ENCODE results near the gene ZNF736.

The ZNF736 gene

DNA sequence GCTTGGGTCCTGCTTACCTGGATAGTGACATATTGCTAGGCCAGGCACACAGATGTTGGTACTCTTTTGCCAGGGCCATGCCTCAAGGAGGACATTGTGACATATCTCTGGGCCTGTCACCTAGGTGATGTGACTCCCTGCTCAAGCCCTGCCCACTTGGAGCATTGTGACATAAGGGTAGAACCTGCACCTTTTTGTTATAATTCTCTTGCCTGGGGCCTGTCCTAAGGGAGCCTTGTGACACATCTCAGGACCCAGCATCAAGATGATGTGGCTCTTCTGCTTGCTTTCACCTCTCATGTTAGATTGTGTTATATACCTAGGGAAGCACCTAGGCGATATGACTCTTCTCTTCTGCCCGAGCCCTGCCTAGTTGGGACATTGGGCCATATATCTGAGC is 57.4 kb downstream of the ZNF736 start:
- no peaks in the 10 kb centered on the region for H3K4me1 ChIP-seq
- H3K4me3 ChIP-seq, result no peak overlapping the region
- H3K27me3 ChIP-seq, result no peaks in the 10 kb centered on the region
- peaks cover 5 to 68% (median 24%) of the 10 kb centered on the region in 11 experiments; a peak in 19 of 22 replicates for H3K9me3 ChIP-seq (replicated peaks in 1 of 11)
- peaks cover 0 to 6% (median 0%) of the 10 kb centered on the region in 11 experiments; a peak in 1 of 22 replicates for H3K36me3 ChIP-seq
- no peaks in the 10 kb centered on the region for H4K20me1 ChIP-seq
- H3K27ac ChIP-seq, result no peak overlapping the region
- TF ChIP-seq Cebpa-rat (IDR thresholded peaks at IDR 0.05), result no peak
- no peak overlapping the region for H3K4me2 ChIP-seq
- no peak overlapping the region for H3K9ac ChIP-seq

DNA sequence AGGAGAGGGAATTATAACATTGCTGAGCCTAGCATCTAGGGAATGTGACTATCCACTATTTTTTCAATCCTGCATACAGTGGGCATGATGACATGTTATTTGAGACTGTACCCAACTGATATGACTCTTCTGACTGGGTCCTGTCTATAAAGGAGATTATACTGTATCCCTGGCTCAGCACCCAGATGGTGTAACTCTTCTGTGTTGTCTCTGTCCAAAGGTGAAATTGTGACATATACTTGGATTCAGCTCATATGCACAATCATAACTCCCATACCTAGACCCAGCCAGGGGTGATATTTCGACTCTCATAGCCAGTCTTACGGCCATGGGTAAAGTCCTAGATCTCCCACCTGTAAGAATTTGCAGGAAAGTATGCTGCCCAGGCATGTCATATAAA is 59.3 kb downstream of the ZNF736 start:
- Histone ChIP-seq H3K36me3 (peaks cover 0 to 6% (median 0%) of the 10 kb centered on the region in 11 experiments; a peak in 1 of 22 replicates), H3K4me1 (no peaks in the 10 kb centered on the region)

DNA sequence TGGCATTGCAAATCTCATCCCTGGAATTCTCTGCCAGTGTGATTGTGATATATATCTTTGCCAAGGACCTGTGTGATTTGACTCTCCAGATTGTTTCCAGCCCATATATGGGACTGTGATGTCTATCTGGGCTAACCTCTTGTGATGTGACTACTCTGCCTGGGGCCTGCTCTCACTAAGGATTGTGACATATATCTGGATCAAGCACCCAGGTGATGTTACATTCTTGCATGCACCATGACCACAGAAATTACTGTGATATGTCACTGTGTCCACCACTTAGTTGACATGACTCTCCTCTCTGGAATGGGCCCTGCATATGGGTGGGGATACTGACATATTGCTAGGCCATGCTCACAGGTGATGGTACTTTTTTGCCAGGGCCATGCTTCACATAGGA is 86.6 kb downstream of the ZNF736 start:
- no peak overlapping the region for H3K4me3 ChIP-seq
- H3K36me3 ChIP-seq, result no peaks in the 10 kb centered on the region
- H3K4me2 ChIP-seq, result no peak overlapping the region
- TF ChIP-seq Cebpa-rat (IDR thresholded peaks at IDR 0.05), result no peak
- no peak overlapping the region for H3K9ac ChIP-seq
- H3K27ac ChIP-seq, result no peak overlapping the region
- no peaks in the 10 kb centered on the region for H3K4me1 ChIP-seq
- no peaks in the 10 kb centered on the region for H3K27me3 ChIP-seq
- no peaks in the 10 kb centered on the region for H4K20me1 ChIP-seq
- peaks cover 11 to 30% (median 12%) of the 10 kb centered on the region in 11 experiments for H3K9me3 ChIP-seq (replicated peaks in 1 of 11)

More for the DNA sequence above, 59.3 kb downstream of the ZNF736 start:
- H3K4me2 ChIP-seq, result no peak overlapping the region
- H3K9me3 ChIP-seq (replicated peaks in 1 of 11), result peaks cover 0 to 58% (median 19%) of the 10 kb centered on the region in 11 experiments; a peak in 14 of 22 replicates
- no peaks in the 10 kb centered on the region for H3K27me3 ChIP-seq
- TF ChIP-seq Cebpa-rat (IDR thresholded peaks at IDR 0.05), result no peak
- no peak overlapping the region for H3K4me3 ChIP-seq
- no peaks in the 10 kb centered on the region for H4K20me1 ChIP-seq
- H3K27ac ChIP-seq, result no peak overlapping the region
- no peak overlapping the region for H3K9ac ChIP-seq
